Fibroblast of lung (primary cell): ENCODE results near the gene RASIP1. TPM values are rescaled to one million over a fixed set of nuclear protein-coding genes. Genes with fewer than 3 reads are reported as not detected.

Experiments used
- DNase-seq, 2 donors: peaks; one replicate each; pipeline versions ENCODE4 v3.0.0 to v3.0.0-alpha.2; 2010; ENCODE audit warnings: low read depth in 2 of 2
- H2AFZ ChIP-seq: 2 replicates; pipeline ENCODE4 v1.5.1; 2012; ENCODE audit warnings: low read length, control low read depth, inconsistent platforms
- H3K27ac ChIP-seq: 2 replicates; pipeline ENCODE4 v1.5.1; 2011; ENCODE audit warnings: low read length, control low read depth; ENCODE audit not compliant: insufficient read depth
- H3K27me3 ChIP-seq: 2 replicates; pipeline ENCODE4 v1.5.1; 2011; ENCODE audit warnings: mild to moderate bottlenecking, low read length; ENCODE audit not compliant: control insufficient read depth, insufficient read depth
- H3K36me3 ChIP-seq: 2 replicates; pipeline ENCODE4 v1.5.1; 2011; ENCODE audit warnings: low read length; ENCODE audit not compliant: control insufficient read depth, insufficient read depth
- H3K4me1 ChIP-seq: 2 replicates; pipeline ENCODE4 v1.5.1; 2011; ENCODE audit warnings: low read length; ENCODE audit not compliant: control insufficient read depth, insufficient read depth; ENCODE audit errors: extremely low read depth
- H3K4me2 ChIP-seq: 2 replicates; pipeline ENCODE4 v1.5.1; 2011; ENCODE audit warnings: low read length, control low read depth; ENCODE audit not compliant: insufficient read depth; ENCODE audit errors: extremely low read depth
- H3K4me3 ChIP-seq, 4 experiments: fragments of 200-600 bp in 1 of 4; sonication (generic) in 1 of 4; replicated peaks in 1 of 4; 2 replicates each; pipeline ENCODE4 v1.5.1; 2011 to 2016; ENCODE audit warnings: low read length in 4 of 4, low read depth in 3 of 4, mild to moderate bottlenecking in 3 of 4, control low read depth in 2 of 4, inconsistent platforms in 1 of 4, mixed read lengths in 1 of 4; ENCODE audit not compliant: insufficient read depth in 1 of 4; ENCODE audit errors: control extremely low read depth in 1 of 4
- H3K79me2 ChIP-seq: 2 replicates; pipeline ENCODE4 v1.5.1; 2012; ENCODE audit warnings: mild to moderate bottlenecking, low read length, inconsistent platforms; ENCODE audit not compliant: control insufficient read depth, insufficient read depth
- H3K9ac ChIP-seq: 2 replicates; pipeline ENCODE4 v1.5.1; 2011; ENCODE audit warnings: mild to moderate bottlenecking, low read length, control low read depth; ENCODE audit not compliant: insufficient read depth
- H3K9me3 ChIP-seq: 2 replicates; pipeline ENCODE4 v1.5.1; 2012; ENCODE audit warnings: low read depth, low read length; ENCODE audit not compliant: control insufficient read depth, insufficient read depth
- H4K20me1 ChIP-seq: 2 replicates; pipeline ENCODE4 v1.5.1; 2011; ENCODE audit warnings: low read length; ENCODE audit not compliant: control insufficient read depth, insufficient read depth; ENCODE audit errors: extremely low read depth
- EZH2 ChIP-seq: IDR thresholded peaks from 2 replicates; pipeline ENCODE4 v1.5.1; 2012; ENCODE audit warnings: low read length, control low read depth, mild to moderate bottlenecking; ENCODE audit errors: missing control alignments
- polyA plus RNA-seq, 2 donors: library from polyadenylated mRNA; depleted of rRNA in 1 of 2; stranded (reverse) in 1 of 2; unstranded in 1 of 2; fragments of >200 nt; gene quantifications; 2 replicates each; pipeline ENCODE4 v1.2.1, GENCODE V29; 2011 to 2012; ENCODE audit warnings: missing spikeins in 1 of 2
- total RNA-seq: library from RNA; depleted of rRNA; stranded (reverse); fragments of >200 nt; gene quantifications from 2 replicates; pipeline ENCODE4 v1.2.1, GENCODE V29; 2014
- TF ChIP-seq, protein P1 (sequence below), 2 donors: IDR thresholded peaks in 1 of 2; conservative IDR thresholded peaks in 1 of 2; 1 replicate in 1 of 2; 2 replicates in 1 of 2; pipeline ENCODE4 v1.5.1; 2011 to 2012; ENCODE audit warnings: low read length in 2 of 2, control low read depth in 1 of 2, inconsistent platforms in 1 of 2, low read depth in 1 of 2, mild to moderate bottlenecking in 1 of 2

Gene RASIP1
- total and polyA plus RNA-seq, 2 donors (not counting 1 experiment from before 2014, with no cell fraction given), result 0.99 to 1.6 TPM

GRCh38 chr19:48678201-48678600 lies 62.2 kb downstream of the RASIP1 start:
- TF ChIP-seq, protein P1, sequence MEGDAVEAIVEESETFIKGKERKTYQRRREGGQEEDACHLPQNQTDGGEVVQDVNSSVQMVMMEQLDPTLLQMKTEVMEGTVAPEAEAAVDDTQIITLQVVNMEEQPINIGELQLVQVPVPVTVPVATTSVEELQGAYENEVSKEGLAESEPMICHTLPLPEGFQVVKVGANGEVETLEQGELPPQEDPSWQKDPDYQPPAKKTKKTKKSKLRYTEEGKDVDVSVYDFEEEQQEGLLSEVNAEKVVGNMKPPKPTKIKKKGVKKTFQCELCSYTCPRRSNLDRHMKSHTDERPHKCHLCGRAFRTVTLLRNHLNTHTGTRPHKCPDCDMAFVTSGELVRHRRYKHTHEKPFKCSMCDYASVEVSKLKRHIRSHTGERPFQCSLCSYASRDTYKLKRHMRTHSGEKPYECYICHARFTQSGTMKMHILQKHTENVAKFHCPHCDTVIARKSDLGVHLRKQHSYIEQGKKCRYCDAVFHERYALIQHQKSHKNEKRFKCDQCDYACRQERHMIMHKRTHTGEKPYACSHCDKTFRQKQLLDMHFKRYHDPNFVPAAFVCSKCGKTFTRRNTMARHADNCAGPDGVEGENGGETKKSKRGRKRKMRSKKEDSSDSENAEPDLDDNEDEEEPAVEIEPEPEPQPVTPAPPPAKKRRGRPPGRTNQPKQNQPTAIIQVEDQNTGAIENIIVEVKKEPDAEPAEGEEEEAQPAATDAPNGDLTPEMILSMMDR (conservative IDR thresholded peaks at IDR 0.05 in 1 of 2, IDR thresholded peaks at IDR 0.05 in 1 of 2; ENCODE audit: low read depth in 1 of 2, low read length in 2 of 2), result no peak
- TF ChIP-seq EZH2, result no peak
- H3K79me2 ChIP-seq, result no peaks in the 10 kb centered on the region
- no peak overlapping the region for H3K9ac ChIP-seq
- no peak overlapping the region for H2AFZ ChIP-seq
- H3K4me3 ChIP-seq, result no peak overlapping the region
- H3K4me1 ChIP-seq, result no peaks in the 10 kb centered on the region
- no peak overlapping the region for H3K27ac ChIP-seq
- H4K20me1 ChIP-seq, result no peaks in the 10 kb centered on the region
- H3K27me3 ChIP-seq, result no peaks in the 10 kb centered on the region
- H3K9me3 ChIP-seq, result no peaks in the 10 kb centered on the region
- H3K36me3 ChIP-seq, result no peaks in the 10 kb centered on the region
- DNase-seq, result no peak
- no peak overlapping the region for H3K4me2 ChIP-seq

DNA sequence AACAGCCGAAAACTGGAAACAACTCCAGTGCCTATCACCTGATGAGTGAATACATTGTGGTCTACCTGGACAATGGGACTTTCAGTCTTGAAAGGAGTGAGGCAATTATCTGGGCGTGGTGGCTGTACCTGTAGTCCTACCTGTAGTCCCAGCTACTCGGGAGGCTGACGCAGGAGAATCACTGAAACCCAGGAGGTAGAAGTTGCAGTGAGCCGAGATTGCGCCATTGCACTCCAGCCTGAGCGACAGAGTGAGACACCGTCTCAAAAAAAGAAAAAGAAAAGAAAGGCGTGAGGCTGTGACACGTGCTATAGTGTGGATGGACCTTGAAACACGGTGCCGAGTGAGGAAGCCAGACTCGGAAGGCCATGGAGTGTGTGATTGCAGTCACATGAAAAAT lies 63.5 kb downstream of the RASIP1 start:
- Histone ChIP-seq H4K20me1 (no peaks in the 10 kb centered on the region), H3K36me3 (no peaks in the 10 kb centered on the region), H3K79me2 (no peaks in the 10 kb centered on the region), H3K4me2 (no peak overlapping the region), H3K27me3 (no peaks in the 10 kb centered on the region), H3K4me3 (no peak overlapping the region), H3K4me1 (no peaks in the 10 kb centered on the region), H3K27ac (no peak overlapping the region), H3K9me3 (no peaks in the 10 kb centered on the region), H2AFZ (no peak overlapping the region), H3K9ac (no peak overlapping the region)
- no peak for DNase-seq
- TF ChIP-seq EZH2, result no peak
- TF ChIP-seq, protein P1 (conservative IDR thresholded peaks at IDR 0.05 in 1 of 2, IDR thresholded peaks at IDR 0.05 in 1 of 2; ENCODE audit: low read depth in 1 of 2, low read length in 2 of 2), result no peak

DNA sequence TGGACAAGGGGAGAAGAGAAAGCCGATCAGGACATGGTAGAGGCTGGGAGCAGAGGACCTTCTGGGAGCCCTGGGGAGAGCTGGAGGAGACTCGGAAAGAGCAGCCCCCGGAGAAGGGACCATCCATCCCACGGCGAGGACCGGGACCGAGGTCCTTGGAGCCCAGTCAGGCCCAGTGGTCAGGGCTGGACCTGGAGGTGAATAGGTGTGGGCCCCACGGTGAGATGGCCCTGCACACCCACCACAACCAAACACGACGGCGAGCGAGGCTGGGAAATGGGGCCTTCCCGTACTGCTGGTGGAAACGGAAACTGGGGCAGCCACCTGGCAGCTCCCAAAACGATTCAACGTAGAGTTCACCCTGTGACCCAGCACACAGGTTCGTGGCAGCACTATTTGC lies 63.9 kb downstream of the RASIP1 start:
- TF ChIP-seq, protein P1 (conservative IDR thresholded peaks at IDR 0.05 in 1 of 2, IDR thresholded peaks at IDR 0.05 in 1 of 2; ENCODE audit: low read depth in 1 of 2, low read length in 2 of 2), result no peak
- Histone ChIP-seq H4K20me1 (no peaks in the 10 kb centered on the region), H3K27ac (no peak overlapping the region), H3K4me3 (no peak overlapping the region), H3K9ac (no peak overlapping the region), H3K79me2 (no peaks in the 10 kb centered on the region), H3K4me2 (no peak overlapping the region), H3K9me3 (no peaks in the 10 kb centered on the region), H3K36me3 (no peaks in the 10 kb centered on the region), H3K27me3 (no peaks in the 10 kb centered on the region), H3K4me1 (no peaks in the 10 kb centered on the region), H2AFZ (no peak overlapping the region)
- DNase-seq, result no peak
